Renal cortical epithelial cell (primary cell): ENCODE data around the gene FAM221B. TPM values are rescaled to one million over a fixed set of nuclear protein-coding genes. Genes with fewer than 3 reads are reported as not detected.

Source experiments
- DNase-seq: peaks from one replicate; pipeline ENCODE4 v3.0.0-alpha.2; 2011; ENCODE audit warnings: low read depth
- total RNA-seq: library from RNA; depleted of rRNA; stranded (reverse); fragments of >200 nt; gene quantifications from 2 replicates; pipeline ENCODE4 v1.2.3, GENCODE V29; 2014

FAM221B gene, protein sequence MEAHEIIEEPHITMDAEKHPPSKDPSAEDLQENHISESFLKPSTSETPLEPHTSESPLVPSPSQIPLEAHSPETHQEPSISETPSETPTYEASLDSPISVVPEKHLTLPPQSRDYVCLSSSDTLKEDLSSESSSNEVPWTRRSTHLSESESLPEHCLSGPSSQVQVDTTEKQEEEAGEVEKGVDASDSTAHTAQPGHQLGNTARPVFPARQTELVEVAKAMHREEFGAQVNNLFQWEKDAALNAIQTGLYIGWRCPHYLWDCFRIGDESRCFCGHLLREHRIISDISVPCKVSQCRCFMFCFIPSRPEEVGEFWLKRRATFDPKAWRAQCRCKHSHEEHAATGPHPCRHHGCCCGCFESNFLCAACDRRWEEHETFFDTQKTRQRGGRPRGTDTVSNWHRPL
- total RNA-seq: not detected in 2 replicates

DNA sequence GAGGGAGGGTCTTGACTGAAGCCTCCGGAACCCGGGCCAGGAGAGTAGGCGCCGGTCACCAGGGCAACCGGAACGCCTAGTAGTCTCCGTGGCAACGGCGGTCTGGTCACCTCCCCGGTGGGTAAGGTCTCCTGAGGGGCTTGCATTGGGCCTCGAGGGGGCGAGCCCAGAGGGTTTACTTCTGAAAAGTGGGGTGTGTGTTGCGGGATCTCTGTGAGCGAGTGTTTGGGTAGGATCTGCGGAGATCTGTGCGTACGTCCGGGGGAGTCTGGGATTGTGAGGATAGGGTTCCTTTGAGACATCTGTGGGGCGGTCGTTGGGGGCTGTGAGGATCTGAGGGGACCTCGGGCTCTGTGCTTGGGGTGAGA, at the start of gene FAM221B:
Gene FAM221B, minus strand, starts transcription at position 17 of the 368 bp plus-strand sequence. CDS start 2,571 bp downstream, outside the sequence.
- DNase-seq: no peak

DNA sequence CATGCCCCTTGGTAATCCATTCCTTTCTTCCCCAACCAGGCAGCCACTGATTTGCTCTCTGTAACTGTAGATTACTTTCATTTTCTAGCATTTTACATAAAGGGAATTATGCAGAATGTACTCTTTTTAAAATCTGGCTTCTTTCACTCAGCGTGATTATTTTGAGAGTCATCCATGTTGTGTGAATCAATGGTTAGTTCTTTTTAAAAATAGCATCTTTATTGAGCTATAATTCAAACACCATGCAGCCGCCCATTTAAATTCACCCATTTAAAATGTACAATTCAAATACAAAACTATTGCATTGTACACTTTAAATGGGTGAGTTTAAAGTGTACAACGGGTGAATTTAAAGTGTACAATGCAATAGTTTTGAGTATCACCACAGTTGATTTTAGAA, 44.0 kb upstream of the FAM221B start:
- no peak for DNase-seq

DNA sequence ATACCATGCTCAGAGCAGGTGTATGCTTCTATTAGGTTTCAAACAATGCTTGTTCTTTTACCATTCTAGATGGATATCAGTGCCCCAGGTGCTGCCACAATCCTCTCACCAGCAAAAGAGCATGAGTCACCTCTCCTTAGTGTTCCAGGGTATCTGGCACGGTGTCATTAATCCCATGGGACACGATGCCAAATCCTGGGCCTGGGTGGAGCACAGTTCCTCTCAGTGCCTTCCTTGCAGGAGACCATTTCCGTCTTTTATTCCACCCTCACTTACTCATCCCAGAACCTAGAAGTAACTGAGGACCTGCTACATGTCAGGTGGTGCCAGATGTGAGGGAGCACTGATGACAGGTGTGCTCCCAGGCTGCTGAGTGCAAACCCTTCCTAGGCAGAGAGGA, 43.0 kb upstream of the FAM221B start:
- peak; percentile 10 for DNase-seq

DNA sequence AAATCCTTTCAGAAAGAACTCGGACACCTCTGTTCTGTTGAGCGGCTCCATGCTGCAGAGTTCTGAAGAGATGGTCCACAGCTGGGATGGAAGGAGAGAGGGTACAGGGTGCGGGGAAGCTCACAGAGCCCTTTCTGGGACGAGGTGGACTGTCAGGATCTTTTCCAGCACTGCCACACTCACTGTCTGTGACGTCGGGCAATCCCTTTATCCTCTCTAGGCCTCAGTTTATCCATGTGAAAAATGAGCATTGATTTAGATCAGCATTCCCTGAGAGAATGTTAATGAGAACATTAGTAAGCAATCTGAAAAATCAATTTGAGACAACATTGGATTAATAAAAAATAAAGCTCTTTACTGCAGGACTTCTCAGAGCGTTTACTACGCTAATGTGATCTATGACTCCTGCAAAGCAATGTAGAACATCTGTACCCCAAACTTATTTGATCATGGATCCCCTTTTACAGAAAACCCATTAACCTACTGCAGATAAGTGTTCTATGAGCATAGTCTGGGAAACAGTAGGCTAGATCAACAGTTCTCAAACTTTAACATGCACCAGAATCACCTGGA, 41.9 kb upstream of the FAM221B start, which contains the start of gene OR13J1:
Gene OR13J1, minus strand, starts transcription at position 51 of the 573 bp plus-strand sequence. Its CDS starts 0 bp downstream, at position 51.
- no peak for DNase-seq

DNA sequence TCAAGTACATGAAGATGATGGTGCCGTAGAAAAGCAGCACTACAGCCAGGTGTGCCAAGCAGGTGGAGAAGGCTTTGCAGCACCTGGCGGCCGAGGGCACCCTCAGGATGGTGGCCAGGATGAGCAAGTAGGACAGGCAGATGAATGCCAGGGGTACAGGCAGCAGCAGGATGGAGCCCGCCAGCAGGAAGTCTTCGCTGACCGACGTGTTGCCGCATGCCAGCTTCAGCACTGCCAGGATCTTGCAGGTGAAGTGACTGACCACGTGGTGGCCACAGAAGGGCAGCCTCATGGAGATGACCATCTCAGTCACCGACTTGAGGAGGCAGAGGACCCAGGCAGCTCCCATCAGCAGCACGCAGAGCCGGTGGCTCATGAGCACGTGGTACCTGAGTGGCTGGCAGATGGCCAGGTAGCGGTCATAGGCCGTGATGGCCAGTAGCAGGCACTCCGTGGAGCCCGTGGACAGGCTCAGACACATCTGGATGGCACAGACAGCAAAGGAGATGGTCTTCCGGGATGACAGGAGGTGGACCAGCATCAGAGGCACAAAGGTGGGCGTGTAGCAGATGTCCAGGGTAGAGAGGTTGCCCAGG, 41.2 kb upstream of the FAM221B start:
- DNase-seq: no peak

DNA sequence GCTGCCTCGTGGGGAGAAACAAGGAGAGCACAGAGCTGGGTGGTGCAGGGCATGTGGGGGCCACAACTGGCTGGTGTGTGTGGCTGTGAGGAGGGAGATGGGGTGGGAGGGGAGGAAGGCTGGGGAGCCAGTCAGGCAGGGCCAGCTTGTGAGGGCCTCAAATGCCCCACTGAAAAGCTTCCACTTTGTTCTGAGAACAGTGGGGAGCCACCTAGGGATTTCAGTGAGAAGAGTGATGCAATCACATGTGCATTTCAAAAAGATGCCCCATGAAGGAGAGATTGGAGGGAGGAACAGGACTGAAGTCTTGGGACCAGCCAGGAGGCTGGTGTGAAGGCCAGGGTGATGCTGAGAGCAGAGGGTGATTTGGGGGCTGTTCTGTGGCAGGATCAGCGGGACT, 40.4 kb upstream of the FAM221B start:
- no peak for DNase-seq

DNA sequence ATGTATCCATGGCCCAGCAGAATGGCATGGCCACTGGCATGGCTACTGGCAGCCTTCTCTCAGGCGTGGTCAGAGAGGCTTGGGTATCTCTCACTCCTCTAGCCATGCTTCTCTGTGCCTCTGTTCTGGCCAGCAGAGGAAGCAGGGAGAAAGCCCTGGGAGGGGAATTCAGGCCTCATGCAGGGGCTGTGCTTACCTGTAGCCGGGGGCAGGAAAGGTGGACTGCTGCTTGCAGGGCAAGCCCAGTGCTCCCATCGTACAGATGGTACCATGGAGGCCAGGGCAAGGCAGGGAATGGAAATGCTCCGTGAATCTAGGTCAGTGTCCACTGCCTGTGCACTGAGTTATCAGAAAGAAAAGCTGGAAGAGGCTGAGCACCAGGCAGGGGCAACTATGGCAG, 39.0 kb upstream of the FAM221B start:
- DNase-seq: no peak

DNA sequence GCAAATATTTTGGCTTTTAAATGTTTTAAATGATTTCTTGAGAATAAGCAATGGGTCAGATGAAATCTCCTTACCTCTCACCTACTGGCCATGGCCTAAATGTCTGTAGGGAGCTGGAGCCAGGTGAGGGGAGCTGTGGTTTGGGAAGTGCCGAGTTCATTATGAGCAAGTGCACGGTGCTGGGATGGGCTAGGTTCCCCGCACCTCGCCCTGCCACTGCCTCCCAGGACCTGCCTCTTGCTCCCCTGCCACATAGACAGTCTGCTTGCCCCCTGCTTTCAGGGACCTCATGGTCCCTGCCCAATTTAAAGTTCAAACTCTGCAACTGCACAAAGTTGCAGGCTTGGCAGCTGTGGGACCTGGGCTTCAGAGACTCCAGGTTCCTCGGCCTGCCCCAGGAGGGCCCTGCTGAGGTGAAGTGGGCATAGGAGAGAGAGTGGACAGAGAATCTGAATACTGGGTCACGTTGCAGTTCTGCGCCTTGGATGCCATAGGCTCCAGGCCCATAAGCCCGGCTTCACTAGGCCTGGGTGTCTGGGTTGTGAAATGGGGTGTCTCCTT, 36.2 kb upstream of the FAM221B start:
- no peak for DNase-seq

DNA sequence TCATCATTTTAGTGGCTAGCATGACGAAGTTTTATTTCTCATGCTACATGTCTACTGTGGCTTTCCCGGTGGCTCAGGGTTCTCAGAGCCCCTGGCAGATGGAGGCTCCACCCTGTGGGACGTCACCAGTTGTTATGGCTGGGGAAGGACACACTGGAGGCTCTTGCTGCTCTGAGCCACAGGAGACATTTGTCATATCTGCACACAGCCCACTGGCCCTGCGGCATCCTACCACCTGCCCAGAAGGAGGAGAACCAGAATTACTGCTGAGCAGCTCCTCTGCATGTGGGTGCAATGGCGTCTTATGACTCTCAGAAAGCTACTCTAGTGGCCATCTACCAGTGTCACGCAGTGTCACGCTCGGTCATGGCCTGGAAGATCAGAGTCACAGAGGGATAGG, 35.1 kb upstream of the FAM221B start:
- DNase-seq: no peak

DNA sequence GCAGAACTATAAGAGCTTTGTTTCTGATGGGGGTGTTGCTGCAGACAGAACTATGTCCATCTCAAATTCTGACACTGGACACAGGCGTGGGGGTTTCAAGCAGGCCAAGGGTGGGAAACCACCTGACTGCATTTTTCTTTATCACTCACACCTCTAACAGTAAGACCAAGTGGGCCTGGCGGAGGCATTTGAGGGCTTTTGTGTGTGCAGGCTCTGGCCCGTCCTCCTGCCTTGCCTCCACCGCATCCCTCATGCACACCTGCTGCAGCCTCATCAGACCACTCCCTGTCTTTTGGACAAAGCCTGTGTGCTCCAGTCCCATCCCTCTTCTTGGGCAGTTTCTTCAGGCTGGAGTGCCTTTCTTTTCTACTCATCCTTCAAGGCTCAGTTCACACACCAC, 33.8 kb upstream of the FAM221B start:
- DNase-seq: no peak

DNA sequence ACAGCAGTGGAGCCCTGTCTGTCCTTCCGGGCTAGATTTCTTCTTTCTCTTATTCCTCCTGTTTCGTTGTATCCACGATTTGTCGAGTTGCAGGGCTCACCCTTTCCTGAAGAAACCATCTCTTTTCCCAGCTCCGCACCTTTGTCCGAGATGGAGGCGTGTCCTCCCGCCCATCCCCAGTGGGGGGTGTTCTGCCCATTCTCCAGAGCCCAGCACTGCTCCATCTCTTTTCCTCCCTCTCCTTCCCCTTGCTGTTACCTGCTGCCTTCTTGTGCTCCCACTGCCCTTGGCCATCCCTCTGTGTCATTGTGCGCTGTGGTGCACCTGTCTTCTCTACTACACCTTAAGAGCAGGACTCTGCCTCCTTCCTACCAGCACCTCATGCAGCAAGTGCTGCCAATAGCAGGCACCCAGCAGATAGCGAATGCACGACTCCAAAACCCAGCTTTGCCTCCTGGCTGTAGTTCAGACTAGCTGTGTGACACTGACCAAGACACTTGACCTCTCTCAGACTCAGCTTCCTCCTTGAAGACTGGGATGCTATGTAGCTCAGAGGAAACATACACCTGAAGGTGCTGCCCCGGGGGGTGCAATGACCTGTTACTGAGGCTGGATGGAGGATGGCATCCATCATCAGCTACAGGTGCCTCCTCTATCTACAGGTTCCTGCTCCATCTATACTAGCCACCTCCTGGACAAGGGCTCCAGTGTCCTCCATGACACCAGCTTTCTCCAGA, 32.8 kb upstream of the FAM221B start:
- DNase-seq: no peak

DNA sequence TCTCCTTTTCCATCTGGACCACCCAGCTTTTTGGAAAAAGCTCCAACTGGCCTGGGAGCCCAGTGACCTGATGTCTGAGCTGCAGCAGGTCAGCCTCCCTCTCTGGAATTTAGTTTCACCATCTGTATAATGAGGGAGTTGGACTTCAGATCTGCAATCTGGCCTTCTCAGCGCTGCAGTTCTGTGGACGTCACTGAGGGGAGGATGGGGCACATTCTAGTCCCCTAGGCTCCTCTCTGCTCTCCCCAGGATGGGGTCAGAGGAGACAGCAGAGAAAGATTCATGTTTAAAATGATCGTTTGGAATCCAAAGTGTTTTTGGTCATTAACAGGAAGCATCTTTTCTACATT, 31.4 kb upstream of the FAM221B start:
- no peak for DNase-seq

DNA sequence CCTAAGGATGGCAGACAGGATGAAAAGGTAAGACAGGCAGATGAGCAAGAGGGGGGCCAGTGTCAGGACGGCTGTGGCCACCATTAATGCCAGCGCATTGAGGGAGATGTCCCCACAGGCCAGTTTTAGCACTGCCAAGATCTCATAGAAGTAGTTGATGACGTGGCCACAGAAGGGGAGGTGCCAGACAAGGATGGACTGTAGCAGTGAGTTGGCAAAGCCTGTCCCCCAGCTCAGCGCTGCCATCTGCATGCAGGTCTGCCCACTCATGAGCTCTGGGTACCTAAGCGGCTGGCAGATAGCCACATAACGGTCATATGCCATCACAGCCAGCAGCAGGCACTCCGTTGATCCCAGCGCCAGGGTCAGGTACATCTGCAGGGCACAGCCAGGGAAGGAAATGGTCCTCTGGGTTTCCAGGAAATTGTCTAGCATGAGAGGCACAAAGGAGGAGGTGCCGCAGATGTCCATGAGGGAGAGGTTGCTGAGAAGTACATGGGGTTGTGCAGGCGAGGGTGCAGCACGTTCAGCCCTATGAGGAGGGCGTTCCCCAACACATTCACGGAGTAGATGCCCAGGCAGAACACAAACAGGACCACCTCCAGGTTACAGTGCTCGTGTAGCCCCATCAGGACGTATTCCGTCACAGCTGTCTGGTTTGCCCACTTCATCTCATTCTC, 30.9 kb upstream of the FAM221B start:
- no peak for DNase-seq

DNA sequence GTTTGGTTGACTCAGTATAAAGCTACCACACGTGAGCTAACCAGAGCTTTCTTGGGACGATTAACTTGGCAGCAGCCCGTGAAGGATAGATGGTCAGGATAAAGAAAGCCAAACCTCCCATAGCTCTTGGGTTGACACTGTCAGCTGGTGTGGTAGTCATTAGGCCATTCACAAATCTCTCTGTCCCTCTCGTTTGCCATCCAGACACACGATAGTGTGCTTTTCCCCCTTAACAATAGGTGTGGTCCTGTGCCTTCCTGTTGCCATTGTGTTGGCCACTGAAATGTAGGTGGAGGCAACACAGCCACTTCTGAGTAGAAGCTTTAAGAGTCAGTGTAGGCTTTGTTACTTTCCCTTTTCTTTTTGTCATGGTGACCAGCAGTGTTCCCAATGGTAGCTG, 29.9 kb upstream of the FAM221B start:
- DNase-seq: no peak

DNA sequence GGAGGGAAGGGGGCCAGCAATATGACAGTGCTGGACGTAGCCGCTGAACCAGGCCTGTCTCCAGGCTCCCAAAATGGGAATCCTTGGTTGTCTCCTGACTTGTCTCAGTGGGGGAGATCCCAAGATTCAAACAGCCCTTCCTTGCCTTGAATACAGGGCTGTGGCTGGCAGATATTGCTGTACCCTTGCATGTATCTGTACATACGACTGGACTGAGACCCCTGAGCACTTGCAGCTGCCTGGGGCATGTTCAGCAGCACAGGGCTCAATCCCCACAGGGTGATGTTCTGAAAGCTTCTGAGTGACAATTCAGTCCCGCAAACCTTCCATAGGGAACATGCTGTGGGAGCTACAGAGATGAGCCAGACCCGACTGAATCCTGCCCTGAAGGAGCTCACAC, 28.4 kb upstream of the FAM221B start:
- no peak for DNase-seq

DNA sequence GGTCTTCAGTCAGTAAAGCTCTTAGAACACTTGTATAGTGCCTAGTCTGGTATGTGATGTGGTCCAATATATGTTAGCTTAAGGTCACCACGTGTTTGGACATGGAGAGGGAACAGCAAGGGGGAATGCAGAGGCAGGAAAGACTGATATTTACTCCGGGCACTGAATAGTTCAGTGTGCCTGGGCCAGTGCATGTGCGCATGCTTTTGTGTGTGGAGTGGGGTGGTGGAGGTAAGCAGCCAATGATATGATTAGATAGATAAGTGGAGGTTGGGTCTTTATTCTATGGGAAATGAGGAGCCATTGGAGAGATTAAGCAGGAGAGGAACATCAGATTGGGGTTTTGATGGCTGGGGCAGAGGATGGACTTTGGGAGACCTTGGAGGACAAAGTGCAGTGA, 27.7 kb upstream of the FAM221B start:
- DNase-seq: no peak

DNA sequence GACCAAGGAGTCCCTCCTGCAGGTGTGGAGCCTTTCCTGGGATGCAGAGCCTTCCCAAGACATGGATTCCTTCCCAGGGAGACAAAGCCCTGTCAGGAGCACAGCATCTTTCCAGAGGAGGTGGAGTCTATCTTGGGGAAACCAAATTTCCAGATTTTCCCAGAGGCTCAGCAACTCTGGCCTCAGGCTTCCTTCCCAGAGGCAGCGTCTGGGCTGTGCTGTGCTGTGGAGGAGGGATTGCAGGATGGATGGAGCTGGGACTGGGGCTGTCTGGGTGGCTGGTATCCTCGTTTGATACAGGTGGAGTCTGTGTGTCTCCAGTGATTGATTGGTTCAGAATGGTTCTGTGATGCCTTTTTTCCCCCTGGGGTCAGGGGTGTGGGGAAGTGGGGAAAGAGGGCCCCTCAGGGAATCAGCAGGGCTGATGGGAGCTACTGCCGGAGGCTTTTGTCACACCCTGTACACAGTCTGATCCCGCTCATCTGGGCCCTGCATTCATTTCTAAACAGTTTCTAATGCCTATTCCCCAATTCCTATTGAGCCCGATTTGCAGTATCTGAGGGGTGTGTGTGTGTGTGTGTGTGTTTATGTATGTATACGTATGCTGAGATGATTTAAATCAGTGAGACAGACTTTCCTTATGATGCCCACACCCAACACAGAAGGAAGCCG, 25.7 kb upstream of the FAM221B start:
- no peak for DNase-seq

DNA sequence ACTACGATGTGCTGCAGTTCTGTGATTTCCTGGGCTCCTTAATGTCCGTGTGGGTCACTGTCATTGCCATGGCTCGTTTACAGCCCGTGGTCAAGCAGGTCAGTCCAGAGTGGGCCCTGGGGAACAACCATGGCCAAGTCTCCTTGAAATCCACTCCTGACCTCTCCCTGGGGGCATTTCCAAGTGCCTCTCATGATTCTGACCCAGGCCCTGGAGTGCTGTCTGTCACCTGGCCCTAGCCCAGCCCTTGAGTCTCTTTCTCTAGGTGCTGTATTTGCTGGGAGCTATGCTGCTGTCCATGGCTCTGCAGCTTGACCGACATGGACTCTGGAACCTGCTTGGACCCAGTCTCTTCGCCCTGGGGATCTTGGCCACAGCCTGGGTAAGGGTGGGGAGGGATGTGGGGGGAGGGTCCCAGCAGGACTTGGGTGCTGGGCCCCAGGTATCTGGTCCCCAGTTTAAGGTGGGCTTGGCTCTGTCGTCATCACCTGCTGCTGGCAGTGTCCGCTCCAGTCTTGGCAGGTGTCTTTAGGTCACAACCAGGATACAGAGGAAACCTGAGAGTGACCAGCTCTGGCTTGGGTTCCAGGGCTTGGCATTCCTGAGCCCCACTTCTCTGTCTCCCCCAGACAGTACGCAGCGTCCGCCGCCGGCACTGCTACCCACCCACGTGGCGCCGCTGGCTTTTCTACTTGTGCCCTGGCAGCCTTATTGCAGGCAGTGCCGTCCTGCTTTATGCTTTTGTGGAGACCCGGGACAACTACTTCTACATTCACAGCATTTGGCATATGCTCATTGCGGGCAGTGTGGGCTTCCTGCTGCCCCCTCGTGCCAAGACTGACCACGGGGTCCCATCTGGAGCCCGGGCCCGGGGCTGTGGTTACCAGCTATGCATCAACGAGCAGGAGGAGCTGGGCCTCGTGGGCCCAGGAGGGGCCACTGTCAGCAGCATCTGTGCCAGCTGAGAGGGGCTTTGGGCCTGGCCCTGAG, 24.6 kb upstream of the FAM221B start:
- DNase-seq: no peak

DNA sequence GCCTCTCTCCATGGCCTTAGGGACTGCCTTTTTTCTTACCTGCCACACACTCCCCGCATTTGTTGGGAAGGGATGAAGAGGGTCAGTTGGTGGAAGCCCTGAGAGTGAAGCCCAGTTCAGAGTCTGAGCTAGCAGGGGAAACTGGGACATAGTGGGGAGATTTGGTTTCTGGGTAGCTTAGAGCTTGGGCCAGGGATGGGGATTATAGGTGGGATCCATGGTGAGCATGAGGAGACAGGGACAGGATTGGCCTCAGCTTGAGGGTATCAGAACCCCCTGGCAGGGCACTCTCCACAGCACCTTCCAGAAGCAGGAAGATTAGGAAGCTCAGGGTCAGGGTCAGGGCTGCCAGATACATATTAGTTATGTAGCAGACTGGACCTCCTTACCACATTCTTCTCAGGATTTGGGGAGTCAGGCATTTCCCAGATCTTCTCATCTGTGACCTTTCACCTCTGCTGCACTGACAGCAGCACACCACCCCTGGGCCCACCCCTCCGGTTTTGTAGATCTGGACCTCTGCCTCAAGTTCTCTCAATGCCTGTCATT, 23.8 kb upstream of the FAM221B start:
- no peak for DNase-seq
